K562 (cell line): ENCODE data around the gene CNP. TPM values are rescaled to one million over a fixed set of nuclear protein-coding genes. Genes with fewer than 3 reads are reported as not detected.

Source experiments
- ATAC-seq: fragments of 200-7000 bp; cut with Tn5 transposase; 3 replicates; pipeline ENCODE4 v1.9.1; 2020; ENCODE audit warnings: moderate library complexity
- BruUV-seq: library from RNA; stranded (reverse); fragments of 400-500 nt; replicated peaks from 2 replicates; lab custom pipeline; 2021; lab: Mats Ljungman, UMichigan
- CTCF ChIA-PET: fragments of 300-600 bp; formaldehyde crosslinking; extraction: SDS; loops from one replicate; lab custom pipeline; 2021; ENCODE audit warnings: low intra/inter-chr PET ratio; lab: Yijun Ruan, JAX
- POLR2A ChIA-PET: fragments of 300-600, 350-650 bp; sonication (Branson Sonifier 250); formaldehyde crosslinking; extraction: SDS; loops from one replicate; lab custom pipeline; 2021; ENCODE audit warnings: antibody characterized with exemption, inconsistent platforms; lab: Yijun Ruan, JAX
- DNase-seq, 4 experiments: peaks; one replicate each; pipeline versions ENCODE4 v3.0.0 to v3.0.0-alpha.2; 2011 to 2018; ENCODE audit warnings: low spot score in 3 of 4, mixed read lengths in 3 of 4; ENCODE audit errors: extremely low read depth in 1 of 4
- FAIRE-seq: peaks from 2 replicates; lab custom pipeline; 2011; peaks lifted over from hg19 to GRCh38; lab: Jason Lieb, UNC
- H2AFZ ChIP-seq: 2 replicates; pipeline ENCODE4 v1.6.0; 2011; ENCODE audit warnings: low read depth, low read length, control low read depth, inconsistent platforms
- H3K27ac ChIP-seq: fragments of 200-600 bp; 3 replicates; pipeline ENCODE4 v1.8.0; 2011; ENCODE audit warnings: low read depth, mild to moderate bottlenecking, control low read depth, inconsistent platforms, low read length, moderate library complexity, mixed read lengths; ENCODE audit errors: extremely low read depth
- H3K27me3 ChIP-seq, 2 experiments: fragments of 300-600 bp in 1 of 2; 2 replicates in 1 of 2; 3 replicates in 1 of 2; pipeline versions ENCODE4 v1.6.0 to v1.8.0; 2011; ENCODE audit warnings: inconsistent platforms in 2 of 2, low read length in 2 of 2, mild to moderate bottlenecking in 1 of 2, mixed read lengths in 1 of 2, moderate library complexity in 1 of 2; ENCODE audit not compliant: control insufficient read depth in 2 of 2, insufficient read depth in 2 of 2
- H3K36me3 ChIP-seq: fragments of 300-600 bp; 3 replicates; pipeline ENCODE4 v1.8.0; 2011; ENCODE audit warnings: mild to moderate bottlenecking, low read length, inconsistent platforms; ENCODE audit not compliant: control insufficient read depth, insufficient read depth
- H3K4me1 ChIP-seq, 2 experiments: fragments of 200-600 bp in 1 of 2; replicated peaks in 1 of 2; 2 replicates in 1 of 2; 3 replicates in 1 of 2; pipeline versions ENCODE4 v1.5.1 to v1.8.0; 2011; ENCODE audit warnings: inconsistent platforms in 2 of 2, low read length in 2 of 2, mild to moderate bottlenecking in 1 of 2, mixed read lengths in 1 of 2, moderate library complexity in 1 of 2; ENCODE audit not compliant: control insufficient read depth in 2 of 2, insufficient read depth in 2 of 2
- H3K4me2 ChIP-seq: 2 replicates; pipeline ENCODE4 v1.6.1; 2011; ENCODE audit warnings: low read length, control low read depth, inconsistent platforms, mixed read lengths; ENCODE audit not compliant: insufficient read depth
- H3K4me3 ChIP-seq: fragments of 200-600 bp; sonication (generic), shearing (Covaris generic); 2 replicates; pipeline ENCODE4 v1.5.1; 2016; ENCODE audit warnings: control low read depth, inconsistent platforms
- H3K79me2 ChIP-seq: fragments of 200-600 bp; 3 replicates; pipeline ENCODE4 v1.8.0; 2011; ENCODE audit warnings: low read length, inconsistent platforms; ENCODE audit not compliant: control insufficient read depth, insufficient read depth
- H3K9ac ChIP-seq, 2 experiments: 2 replicates each; pipeline versions ENCODE4 v1.6.0 to v1.6.1; 2011; ENCODE audit warnings: low read depth in 2 of 2, low read length in 2 of 2, control low read depth in 1 of 2, inconsistent platforms in 1 of 2, mild to moderate bottlenecking in 1 of 2, mixed read lengths in 1 of 2; ENCODE audit not compliant: insufficient read depth in 1 of 2
- H3K9me1 ChIP-seq: one replicate; pipeline ENCODE4 v1.6.0; 2011; ENCODE audit warnings: inconsistent platforms, mild to moderate bottlenecking, low read length, moderate library complexity; ENCODE audit not compliant: control insufficient read depth, insufficient read depth
- H3K9me3 ChIP-seq: replicated peaks from 2 replicates; pipeline ENCODE4 v1.5.1; 2011; ENCODE audit warnings: low read depth, low read length, inconsistent platforms; ENCODE audit not compliant: control insufficient read depth, insufficient read depth
- H4K20me1 ChIP-seq: replicated peaks from 2 replicates; pipeline ENCODE4 v1.6.1; 2011; ENCODE audit warnings: low read length, inconsistent platforms, mixed read lengths; ENCODE audit not compliant: control insufficient read depth, insufficient read depth
- BHLHE40 ChIP-seq: IDR thresholded peaks from 2 replicates; pipeline ENCODE4 v1.6.1; 2011; ENCODE audit warnings: low read length, improper control_type of control experiment
- CBFB ChIP-seq: sonication (generic); formaldehyde crosslinking; IDR thresholded peaks from 2 replicates; pipeline ENCODE4 v1.4.0; 2020; ENCODE audit warnings: mild to moderate bottlenecking, missing genetic modification reagents
- FOXP1 ChIP-seq: sonication (generic); formaldehyde crosslinking; IDR thresholded peaks from 2 replicates; pipeline ENCODE4 v1.8.0; 2022; ENCODE audit warnings: mild to moderate bottlenecking, missing genetic modification reagents
- FUS ChIP-seq: fragments of 200-400 bp; formaldehyde crosslinking; optimal IDR thresholded peaks from 2 replicates; pipeline ENCODE3; 2017; ENCODE audit warnings: low read depth, low read length
- GABPB2 ChIP-seq: fragments of 250-450 bp; sonication (Bioruptor Pico); conservative IDR thresholded peaks from 2 replicates; pipeline ENCODE4 v1.5.1; 2021; ENCODE audit warnings: mild to moderate bottlenecking
- HDAC6 ChIP-seq: IDR thresholded peaks from 2 replicates; pipeline ENCODE4 v1.6.1; 2012; ENCODE audit warnings: low read depth, mild to moderate bottlenecking, control low read depth, inconsistent platforms, low read length, moderate library complexity
- KDM1A ChIP-seq, 2 experiments: fragments of 450-650 bp; IDR thresholded peaks; 2 replicates each; pipeline ENCODE4 v1.6.1; 2016; ENCODE audit warnings: mild to moderate bottlenecking in 2 of 2
- MYNN ChIP-seq, 2 experiments: sonication (generic); formaldehyde crosslinking in 1 of 2; IDR thresholded peaks; 2 replicates each; pipeline versions ENCODE4 v1.5.0 to v1.6.1; 2016 to 2020; ENCODE audit warnings: antibody characterized with exemption in 1 of 2, missing genetic modification reagents in 1 of 2
- POLR2G ChIP-seq: fragments of 200-400 bp; formaldehyde crosslinking; IDR thresholded peaks from 2 replicates; pipeline ENCODE4 v1.6.1; 2017; ENCODE audit warnings: low read depth, mild to moderate bottlenecking, antibody characterized with exemption, low read length, moderate library complexity
- SMAD3 ChIP-seq: fragments of 450-650 bp; formaldehyde crosslinking; conservative IDR thresholded peaks from 2 replicates; pipeline ENCODE4 v1.4.0; 2020; ENCODE audit warnings: mild to moderate bottlenecking
- ZNF134 ChIP-seq: fragments of 250-450 bp; sonication (Bioruptor Pico); conservative IDR thresholded peaks from 2 replicates; pipeline ENCODE4 v1.4.0; 2020
- WGBS: fragments of 100-300 bp; shearing (Covaris generic); methylation state at CpG from one replicate; pipeline ENCODE4 v1.1.6; 2016; ENCODE audit warnings: low coverage, mixed read lengths; ENCODE audit not compliant: insufficient coverage; ENCODE audit errors: missing lambda C conversion rate; 5-methylcytosine and 5-hydroxymethylcytosine counted together
- in situ Hi-C: fragments of 300-500 bp; cut with MboI; formaldehyde crosslinking; loops from 4 replicates; pipeline ENCODE4 v1.15.0; 2018; ENCODE audit warnings: inconsistent platforms, mixed read lengths
- intact Hi-C: fragments of 100-400 bp; cut with micrococcal nuclease; formaldehyde crosslinking; loops from 2 replicates; pipeline ENCODE4 v1.14.2; 2022
- polyA plus RNA-seq, 8 experiments: library from polyadenylated mRNA; depleted of rRNA in 4 of 8; stranded (reverse) in 5 of 8; unstranded in 3 of 8; fragments of >200 nt; fragmentation: Nextera tagmentation in 2 of 8; fragmentation: Illumina TruSeq in 1 of 8; extraction: Ambion mirVana in 2 of 8; extraction: Trizol in 1 of 8; gene quantifications; 2 replicates each; pipeline versions ENCODE4 v1.2.1 to v1.2.3, GENCODE V29; 2011 to 2014; ENCODE audit warnings: inconsistent platforms in 1 of 8, missing spikeins in 1 of 8
- total RNA-seq, 7 experiments: library from RNA; depleted of rRNA in 6 of 7; stranded (reverse); fragments of >200 nt in 6 of 7; fragmentation: Illumina TruSeq in 2 of 7; extraction: Trizol in 2 of 7; gene quantifications; 2 replicates each; pipeline versions ENCODE4 v1.2.1 to v1.2.3, GENCODE V29; 2011 to 2021; ENCODE audit warnings: low replicate concordance in 1 of 7
- TF ChIP-seq, protein P1 (sequence below): fragments of 250-450 bp; sonication (Bioruptor Pico); IDR thresholded peaks from 2 replicates; pipeline ENCODE4 v1.4.0; 2020; ENCODE audit warnings: mild to moderate bottlenecking, moderate library complexity

CNP gene
- total and polyA plus RNA-seq, 9 of the 15 experiments (the other 6 are each of a cell fraction or from before 2014, with no cell fraction given): 1.7 to 52.0 (median 29.1) TPM

- H3K4me1 ChIP-seq: no peaks in the 10 kb centered on the region
- DNase-seq: no peak
- no peak for FAIRE-seq
- TF ChIP-seq MYNN (IDR thresholded peaks at IDR 0.05) (no peak), MYNN (CRISPR knock-in tag; IDR thresholded peaks at IDR 0.05) (no peak), HDAC6 (no peak), ZNF134 (CRISPR knock-in tag) (no peak), KDM1A (IDR thresholded peaks at IDR 0.05) (no peak), FOXP1 (no peak), FUS (no peak), BHLHE40 (no peak), POLR2G (no peak), CBFB (CRISPR knock-in tag) (no peak), GABPB2 (no peak), SMAD3 (CRISPR knock-in tag) (no peak)
- TF ChIP-seq, protein P1, sequence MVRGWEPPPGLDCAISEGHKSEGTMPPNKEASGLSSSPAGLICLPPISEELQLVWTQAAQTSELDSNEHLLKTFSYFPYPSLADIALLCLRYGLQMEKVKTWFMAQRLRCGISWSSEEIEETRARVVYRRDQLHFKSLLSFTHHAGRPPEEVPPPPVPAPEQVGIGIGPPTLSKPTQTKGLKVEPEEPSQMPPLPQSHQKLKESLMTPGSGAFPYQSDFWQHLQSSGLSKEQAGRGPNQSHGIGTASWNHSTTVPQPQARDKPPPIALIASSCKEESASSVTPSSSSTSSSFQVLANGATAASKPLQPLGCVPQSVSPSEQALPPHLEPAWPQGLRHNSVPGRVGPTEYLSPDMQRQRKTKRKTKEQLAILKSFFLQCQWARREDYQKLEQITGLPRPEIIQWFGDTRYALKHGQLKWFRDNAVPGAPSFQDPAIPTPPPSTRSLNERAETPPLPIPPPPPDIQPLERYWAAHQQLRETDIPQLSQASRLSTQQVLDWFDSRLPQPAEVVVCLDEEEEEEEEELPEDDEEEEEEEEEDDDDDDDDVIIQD (CRISPR knock-in tag): no peak
- TF ChIP-seq, all 486 proteins: peak for 0
- CTCF ChIA-PET: no interaction called here
- BruUV-seq: no TSS peak
- no peak for ATAC-seq
- intact Hi-C loops (no loop called here), in situ Hi-C loops (no loop called here)
- Histone ChIP-seq H3K36me3 (peaks cover 97% of the 10 kb centered on the region), H3K9me1 (no peaks in the 10 kb centered on the region), H3K9ac (no peak overlapping the region), H3K4me3 (no peak overlapping the region), H3K79me2 (no peaks in the 10 kb centered on the region), H2AFZ (no peak overlapping the region), H4K20me1 (no peaks in the 10 kb centered on the region), H3K9me3 (no peaks in the 10 kb centered on the region), H3K27ac (no peak overlapping the region), H3K4me2 (no peak overlapping the region), H3K27me3 (no peaks in the 10 kb centered on the region)
- POLR2A ChIA-PET: interaction anchor here (0.9 to 1.5 kb wide), 5 partner anchors 11 to 65 kb away, joined by 3 to 4 read pairs (median 3); partner anchors contain the start of gene C17orf113
- WGBS: 97% methylated on average over 5 of the region's 8 CpGs
Measured at GRCh38 chr17:41985919-41986318, 19.3 kb downstream of the CNP start.
